ENCODE results near the gene AHNAK.
A peak's percentile ranks its signal among the peaks of the same experiment; 100 is the strongest.

Gene AHNAK

GRCh38 chr11:62399878-62400266 lies 146.7 kb downstream of the AHNAK start:
- H3K27ac ChIP-seq, result no peak overlapping the region
- no peak for TF ChIP-seq CTCF (conservative IDR thresholded peaks at IDR 0.05)

- H3K27ac ChIP-seq, result no peak overlapping the region
- no peak for TF ChIP-seq CTCF (conservative IDR thresholded peaks at IDR 0.05)
Measured at GRCh38 chr11:62399172-62399877, 147.3 kb downstream of the AHNAK start.

GRCh38 chr11:62398011-62398994 lies 148.3 kb downstream of the AHNAK start:
- H3K27ac ChIP-seq, result no peak overlapping the region
- no peak for TF ChIP-seq CTCF (conservative IDR thresholded peaks at IDR 0.05)

GRCh38 chr11:62395885-62396551 lies 150.6 kb downstream of the AHNAK start:
- peak overlapping the region; percentile 71; the same call in 1 of the 2 replicates for H3K27ac ChIP-seq

GRCh38 chr11:62394825-62395538 lies 151.6 kb downstream of the AHNAK start:
- H3K27ac ChIP-seq, result peak overlapping the region; percentile 71
- TF ChIP-seq CTCF (conservative IDR thresholded peaks at IDR 0.05), result peak; percentile 73

More at GRCh38 chr11:62395885-62396551, 150.6 kb downstream of the AHNAK start:
- no peak for TF ChIP-seq CTCF (conservative IDR thresholded peaks at IDR 0.05)

- H3K27ac ChIP-seq, result no peak overlapping the region
- no peak for TF ChIP-seq CTCF (conservative IDR thresholded peaks at IDR 0.05)
Measured at GRCh38 chr11:62393735-62394134, 152.9 kb downstream of the AHNAK start.
